ENCODE results near the gene HRH1.
"Not testable (repeated sequence)": the region's sequence is repeated elsewhere in the genome, so short reads cannot be mapped to it uniquely, and the experiment has no call there.

- not testable (repeated sequence) for TF ChIP-seq CTCF, POLR2A (IDR thresholded peaks at IDR 0.05)
Measured at GRCh38 chr3:11166807-11167400, 12.6 kb downstream of the HRH1 start.

Data from heart left ventricle (tissue), 13 donors.